HEK293T (cell line): ENCODE results near the gene PPM1H.

Experiments
- BHLHE40 ChIP-seq: fragments of 450-650 bp; IDR thresholded peaks from 2 replicates; pipeline ENCODE4 v1.6.1; 2016; ENCODE audit warnings: mild to moderate bottlenecking, moderate library complexity, borderline replicate concordance
- ELF4 ChIP-seq: fragments of 450-650 bp; IDR thresholded peaks from 2 replicates; pipeline ENCODE4 v1.6.1; 2017; ENCODE audit warnings: antibody characterized with exemption
- FOXK2 ChIP-seq: fragments of 450-650 bp; IDR thresholded peaks from 2 replicates; pipeline ENCODE4 v1.6.1; 2016; ENCODE audit warnings: mild to moderate bottlenecking
- FOXM1 ChIP-seq: fragments of 450-650 bp; IDR thresholded peaks from 2 replicates; pipeline ENCODE4 v1.6.1; 2017; ENCODE audit warnings: mild to moderate bottlenecking, borderline replicate concordance
- HDGF ChIP-seq: fragments of 450-650 bp; IDR thresholded peaks from 2 replicates; pipeline ENCODE4 v1.6.1; 2017; ENCODE audit warnings: antibody characterized with exemption, borderline replicate concordance
- L3MBTL2 ChIP-seq: fragments of 450-650 bp; conservative IDR thresholded peaks from 2 replicates; pipeline ENCODE4 v1.6.1; 2016; ENCODE audit warnings: mild to moderate bottlenecking
- NFRKB ChIP-seq: fragments of 450-650 bp; IDR thresholded peaks from 2 replicates; pipeline ENCODE4 v1.6.1; 2016; ENCODE audit warnings: mild to moderate bottlenecking, moderate library complexity
- SP1 ChIP-seq: fragments of 450-650 bp; IDR thresholded peaks from 2 replicates; pipeline ENCODE4 v1.6.1; 2017
- SUZ12 ChIP-seq: fragments of 450-650 bp; IDR thresholded peaks from 2 replicates; pipeline ENCODE4 v1.6.1; 2016; ENCODE audit warnings: mild to moderate bottlenecking
- TARDBP ChIP-seq: fragments of 450-650 bp; IDR thresholded peaks from 2 replicates; pipeline ENCODE4 v1.6.1; 2016
- ZNF384 ChIP-seq: fragments of 450-650 bp; IDR thresholded peaks from 2 replicates; pipeline ENCODE4 v1.6.1; 2016
- TF ChIP-seq, protein P1 (sequence below): fragments of 450-650 bp; IDR thresholded peaks from 2 replicates; pipeline ENCODE4 v1.6.1; 2016

DNA sequence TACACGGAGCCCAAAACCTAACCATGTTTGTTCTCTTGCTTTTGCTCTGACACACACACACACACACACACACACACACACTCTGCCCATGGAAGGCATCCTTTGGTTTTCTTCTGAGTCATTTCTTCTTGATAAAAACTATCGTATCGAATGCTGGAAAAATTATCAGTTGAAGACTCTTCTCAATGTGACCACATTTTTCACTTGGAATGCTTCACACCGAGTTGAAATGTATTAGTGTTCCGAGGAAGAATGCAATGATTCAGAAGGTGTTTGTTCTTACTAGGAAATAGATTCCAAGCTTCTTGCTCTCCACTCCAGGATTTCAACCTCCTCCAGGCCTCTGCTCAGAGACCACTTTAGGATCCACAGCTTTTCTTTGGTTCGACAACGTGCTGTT is 242.1 kb downstream of the PPM1H start:
- TF ChIP-seq SP1 (no peak), HDGF (no peak), BHLHE40 (no peak), FOXM1 (no peak), ZNF384 (no peak), L3MBTL2 (no peak), FOXK2 (no peak), TARDBP (no peak), SUZ12 (no peak), NFRKB (no peak), ELF4 (no peak)
- TF ChIP-seq, protein P1, sequence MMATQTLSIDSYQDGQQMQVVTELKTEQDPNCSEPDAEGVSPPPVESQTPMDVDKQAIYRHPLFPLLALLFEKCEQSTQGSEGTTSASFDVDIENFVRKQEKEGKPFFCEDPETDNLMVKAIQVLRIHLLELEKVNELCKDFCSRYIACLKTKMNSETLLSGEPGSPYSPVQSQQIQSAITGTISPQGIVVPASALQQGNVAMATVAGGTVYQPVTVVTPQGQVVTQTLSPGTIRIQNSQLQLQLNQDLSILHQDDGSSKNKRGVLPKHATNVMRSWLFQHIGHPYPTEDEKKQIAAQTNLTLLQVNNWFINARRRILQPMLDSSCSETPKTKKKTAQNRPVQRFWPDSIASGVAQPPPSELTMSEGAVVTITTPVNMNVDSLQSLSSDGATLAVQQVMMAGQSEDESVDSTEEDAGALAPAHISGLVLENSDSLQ: no peak
